Mesenchymal stem cell (in vitro differentiated cells and primary cell): ENCODE measurements around the gene ARHGEF16.

Experiments used
- DNase-seq: peaks from one replicate; pipeline ENCODE4 v3.0.0-alpha.2; 2013
- H2AFZ ChIP-seq: one replicate; pipeline ENCODE4 v1.6.1; 2013; ENCODE audit warnings: low read depth, mild to moderate bottlenecking, control low read depth, inconsistent platforms, low read length, moderate library complexity
- H2AK5ac ChIP-seq: 2 replicates; pipeline ENCODE4 v1.6.1; 2013; ENCODE audit warnings: low read length, moderate library complexity, mild to moderate bottlenecking, inconsistent platforms; ENCODE audit not compliant: severe bottlenecking
- H2BK120ac ChIP-seq: one replicate; pipeline ENCODE4 v1.6.1; 2013; ENCODE audit warnings: low read depth, mild to moderate bottlenecking, inconsistent platforms, low read length, moderate library complexity
- H2BK12ac ChIP-seq, 2 experiments: one replicate each; pipeline ENCODE4 v1.6.1; 2013; ENCODE audit warnings: inconsistent platforms in 2 of 2, low read length in 2 of 2, mild to moderate bottlenecking in 2 of 2, moderate library complexity in 2 of 2, control low read depth in 1 of 2
- H2BK15ac ChIP-seq: one replicate; pipeline ENCODE4 v1.6.1; 2013; ENCODE audit warnings: mild to moderate bottlenecking, low read depth, inconsistent platforms; ENCODE audit not compliant: poor library complexity, severe bottlenecking
- H2BK5ac ChIP-seq: 2 replicates; pipeline ENCODE4 v1.6.1; 2013; ENCODE audit warnings: low read depth, mild to moderate bottlenecking, low read length, control low read depth, inconsistent platforms; ENCODE audit not compliant: poor library complexity, severe bottlenecking
- H3K14ac ChIP-seq, 2 experiments: one replicate each; pipeline ENCODE4 v1.6.1; 2013; ENCODE audit warnings: inconsistent platforms in 2 of 2, low read length in 2 of 2, control low read depth in 1 of 2, mild to moderate bottlenecking in 1 of 2, moderate library complexity in 1 of 2
- H3K18ac ChIP-seq, 2 experiments: one replicate each; pipeline ENCODE4 v1.6.1; 2013; ENCODE audit warnings: inconsistent platforms in 2 of 2, low read length in 2 of 2, control low read depth in 1 of 2, low read depth in 1 of 2, mild to moderate bottlenecking in 1 of 2
- H3K23ac ChIP-seq, 2 experiments: one replicate each; pipeline ENCODE4 v1.6.1; 2013; ENCODE audit warnings: inconsistent platforms in 2 of 2, low read length in 2 of 2, mild to moderate bottlenecking in 2 of 2, moderate library complexity in 2 of 2, control low read depth in 1 of 2
- H3K27ac ChIP-seq: 2 replicates; pipeline ENCODE4 v1.5.1; 2013; ENCODE audit warnings: mild to moderate bottlenecking, moderate library complexity, low read length, control low read depth, inconsistent platforms; ENCODE audit not compliant: poor library complexity, severe bottlenecking
- H3K27me3 ChIP-seq, 2 experiments: 2 replicates each; pipeline versions ENCODE4 v1.6.1 to v1.7.0; 2013; ENCODE audit warnings: low read length in 2 of 2, mild to moderate bottlenecking in 2 of 2, moderate library complexity in 2 of 2, control low read depth in 1 of 2, inconsistent platforms in 1 of 2; ENCODE audit not compliant: control insufficient read depth in 1 of 2, insufficient read depth in 1 of 2
- H3K36me3 ChIP-seq, 2 experiments: 2 replicates each; pipeline versions ENCODE4 v1.6.1 to v1.7.0; 2013; ENCODE audit warnings: low read length in 2 of 2, control low read depth in 1 of 2, inconsistent platforms in 1 of 2, low read depth in 1 of 2, mild to moderate bottlenecking in 1 of 2; ENCODE audit not compliant: insufficient read depth in 2 of 2, control insufficient read depth in 1 of 2
- H3K4ac ChIP-seq, 2 experiments: one replicate each; pipeline ENCODE4 v1.6.1; 2013; ENCODE audit warnings: inconsistent platforms in 2 of 2, low read length in 2 of 2, mild to moderate bottlenecking in 2 of 2, moderate library complexity in 2 of 2, control low read depth in 1 of 2, low read depth in 1 of 2
- H3K4me1 ChIP-seq: 2 replicates; pipeline ENCODE4 v1.6.1; 2013; ENCODE audit warnings: low read depth, low read length, control low read depth; ENCODE audit not compliant: control insufficient read depth, insufficient read depth
- H3K4me2 ChIP-seq: 2 replicates; pipeline ENCODE4 v1.6.1; 2013; ENCODE audit warnings: low read length, mild to moderate bottlenecking, inconsistent platforms; ENCODE audit not compliant: poor library complexity, severe bottlenecking
- H3K4me3 ChIP-seq, 2 experiments: 2 replicates each; pipeline versions ENCODE4 v1.5.1 to v1.7.0; 2013; ENCODE audit warnings: low read length in 2 of 2, mild to moderate bottlenecking in 2 of 2, control low read depth in 1 of 2, low read depth in 1 of 2; ENCODE audit not compliant: insufficient read depth in 1 of 2
- H3K79me1 ChIP-seq: replicated peaks from 2 replicates; pipeline ENCODE4 v1.6.1; 2013; ENCODE audit warnings: mild to moderate bottlenecking, control low read depth, low read length, inconsistent platforms; ENCODE audit not compliant: poor library complexity, severe bottlenecking
- H3K9ac ChIP-seq: 2 replicates; pipeline ENCODE4 v1.7.0; 2013; ENCODE audit warnings: mild to moderate bottlenecking, low read length, moderate library complexity
- H3K9me3 ChIP-seq: 2 replicates; pipeline ENCODE4 v1.7.0; 2013; ENCODE audit warnings: mild to moderate bottlenecking, low read length; ENCODE audit not compliant: control insufficient read depth
- H4K8ac ChIP-seq: one replicate; pipeline ENCODE4 v1.6.1; 2013; ENCODE audit warnings: inconsistent platforms, mild to moderate bottlenecking, low read length, moderate library complexity
- H4K91ac ChIP-seq: one replicate; pipeline ENCODE4 v1.6.1; 2013; ENCODE audit warnings: mild to moderate bottlenecking, low read length, inconsistent platforms
- WGBS: methylation state at CpG from one replicate; pipeline ENCODE4 v1.1.7; 2013; ENCODE audit warnings: mixed read lengths; 5-methylcytosine and 5-hydroxymethylcytosine counted together

ARHGEF16 gene

GRCh38 chr1:3457910-3458883, 3.7 kb downstream of the ARHGEF16 start:
- Histone ChIP-seq H4K91ac (no peak overlapping the region), H2BK120ac (no peak overlapping the region), H3K9ac (no peak overlapping the region), H3K4ac (no peak overlapping the region), H3K27me3 (peaks cover 31 to 88% of the 10 kb centered on the region in 2 experiments), H3K27ac (no peak overlapping the region), H2AK5ac (no peak overlapping the region), H2AFZ (no peak overlapping the region), H3K14ac (peak overlapping the region in 1 of 2 experiments; percentile 19), H3K79me1 (no peaks in the 10 kb centered on the region), H4K8ac (peak overlapping the region; percentile 50), H3K23ac (no peak overlapping the region), H3K36me3 (no peaks in the 10 kb centered on the region), H3K4me3 (no peak overlapping the region), H2BK15ac (no peak overlapping the region), H3K18ac (peak overlapping the region in 1 of 2 experiments; percentile 30), H2BK5ac (no peak overlapping the region), H3K4me1 (peaks cover 53% of the 10 kb centered on the region), H2BK12ac (no peak overlapping the region), H3K4me2 (no peak overlapping the region), H3K9me3 (no peaks in the 10 kb centered on the region)
- peak; percentile 22 for DNase-seq
- WGBS: 55% methylated on average over 16 of the region's 18 CpGs

GRCh38 chr1:3459051-3459908, 4.8 kb downstream of the ARHGEF16 start:
- Histone ChIP-seq H3K14ac (no peak overlapping the region), H4K91ac (no peak overlapping the region), H2BK15ac (no peak overlapping the region), H3K4me3 (no peak overlapping the region), H3K27ac (no peak overlapping the region), H3K4ac (peak overlapping the region in 1 of 2 experiments; percentile 10), H3K23ac (no peak overlapping the region), H2BK120ac (no peak overlapping the region), H3K9ac (no peak overlapping the region), H3K79me1 (no peaks in the 10 kb centered on the region), H3K18ac (no peak overlapping the region), H2AFZ (no peak overlapping the region), H2AK5ac (peak overlapping the region; percentile 33), H3K4me1 (peaks cover 42% of the 10 kb centered on the region), H3K36me3 (no peaks in the 10 kb centered on the region), H3K27me3 (peaks cover 23 to 86% of the 10 kb centered on the region in 2 experiments), H2BK5ac (no peak overlapping the region), H4K8ac (no peak overlapping the region), H3K4me2 (no peak overlapping the region), H3K9me3 (no peaks in the 10 kb centered on the region), H2BK12ac (peak overlapping the region in 1 of 2 experiments; percentile 10)
- DNase-seq: no peak
- 91% methylated on average over 24 of the region's 24 CpGs for WGBS

- Histone ChIP-seq H3K4me3 (no peak overlapping the region), H2BK15ac (no peak overlapping the region), H3K4ac (peak overlapping the region in 1 of 2 experiments; percentile 32), H3K9ac (no peak overlapping the region), H3K14ac (no peak overlapping the region), H4K8ac (no peak overlapping the region), H3K27ac (no peak overlapping the region), H2BK120ac (no peak overlapping the region), H3K9me3 (no peaks in the 10 kb centered on the region), H2BK5ac (no peak overlapping the region), H4K91ac (peak overlapping the region; percentile 1), H3K79me1 (no peaks in the 10 kb centered on the region), H2AFZ (no peak overlapping the region), H3K4me2 (no peak overlapping the region), H2BK12ac (peak overlapping the region in 1 of 2 experiments; percentile 21), H3K18ac (peak overlapping the region in 1 of 2 experiments; percentile 70), H2AK5ac (peak overlapping the region; percentile 47), H3K27me3 (peaks cover 21 to 92% of the 10 kb centered on the region in 2 experiments), H3K4me1 (peaks cover 34% of the 10 kb centered on the region), H3K23ac (no peak overlapping the region), H3K36me3 (no peaks in the 10 kb centered on the region)
- no peak for DNase-seq
- WGBS: 88% methylated on average over 23 of the region's 23 CpGs
Observed at GRCh38 chr1:3459940-3460671, 5.6 kb downstream of the ARHGEF16 start.
